GM21390 (cell line): ENCODE results near the gene PAXX.

Source experiments
- ATAC-seq: cut with Tn5 transposase; IDR thresholded peaks from one replicate; pipeline ENCODE4 v1.9.1; 2021; ENCODE audit not compliant: unreplicated experiment

PAXX gene

DNA sequence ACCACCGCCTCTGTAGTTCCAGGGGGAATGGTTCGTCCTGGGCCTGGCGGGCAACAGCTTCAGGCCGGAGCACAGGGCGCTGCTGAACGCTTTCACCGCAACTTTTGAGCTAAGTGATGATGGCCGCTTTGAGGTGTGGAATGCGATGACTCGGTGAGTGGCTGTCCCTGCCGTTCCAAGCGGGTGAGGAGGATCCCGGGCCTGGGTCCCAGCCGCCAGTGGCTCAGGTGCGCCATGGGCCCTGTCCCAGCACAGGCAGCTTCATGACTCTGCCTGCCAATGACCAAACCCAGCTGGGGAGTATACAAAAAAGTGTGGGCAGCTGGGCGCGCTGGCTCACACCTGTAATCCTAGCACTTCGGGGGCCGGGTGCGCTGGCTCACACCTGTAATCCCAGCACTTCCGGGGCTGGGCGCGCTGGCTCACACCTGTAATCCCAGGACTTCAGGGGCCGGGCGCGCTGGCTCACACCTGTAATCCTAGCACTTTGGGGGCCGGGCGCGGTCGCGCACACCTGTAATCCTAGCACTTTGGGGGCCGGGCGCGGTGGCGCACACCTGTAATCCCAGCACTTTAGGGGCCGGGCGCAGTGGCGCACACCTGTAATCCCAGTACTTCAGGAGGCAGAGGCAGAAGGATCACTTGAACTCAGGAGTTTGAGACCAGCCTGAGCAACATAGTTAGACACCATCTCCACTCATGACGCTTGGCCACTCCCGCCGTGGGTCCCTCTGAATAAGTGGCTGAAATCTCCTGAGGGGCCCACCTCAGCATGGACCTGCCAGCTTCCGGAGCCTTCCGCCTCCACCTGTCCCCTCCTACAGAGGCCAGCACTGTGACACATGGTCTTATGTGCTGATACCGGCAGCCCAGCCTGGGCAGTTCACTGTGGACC is 39.1 kb upstream of the PAXX start:
- no peak for ATAC-seq

- ATAC-seq = no peak
These were observed 38.4 kb upstream of the PAXX start for GRCh38 chr9:136953771-136954269.

GRCh38 chr9:136954270-136955083 is 37.7 kb upstream of the PAXX start:
- ATAC-seq = no peak

- no peak for ATAC-seq
These were observed 36.9 kb upstream of the PAXX start for GRCh38 chr9:136955202-136955942.

DNA sequence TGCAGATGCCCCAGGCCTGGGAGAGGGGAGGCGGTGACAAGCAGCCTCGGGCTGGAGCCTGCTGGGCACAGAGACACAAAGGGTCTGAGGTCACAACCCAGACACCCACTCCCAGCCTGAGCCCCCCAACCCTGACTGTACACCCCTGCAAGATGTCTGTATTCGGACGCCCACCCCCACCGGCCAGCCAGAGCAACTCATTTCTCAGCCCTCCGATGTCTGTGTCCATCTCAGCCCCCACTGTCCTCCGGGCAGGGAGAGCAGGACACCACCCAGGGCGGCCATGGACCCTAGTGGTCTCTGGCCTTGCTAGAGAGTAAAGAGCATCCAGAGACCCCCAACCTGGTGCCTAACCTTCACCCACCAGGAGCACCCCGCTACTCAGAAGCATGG is 36.3 kb upstream of the PAXX start:
- ATAC-seq = no peak

DNA sequence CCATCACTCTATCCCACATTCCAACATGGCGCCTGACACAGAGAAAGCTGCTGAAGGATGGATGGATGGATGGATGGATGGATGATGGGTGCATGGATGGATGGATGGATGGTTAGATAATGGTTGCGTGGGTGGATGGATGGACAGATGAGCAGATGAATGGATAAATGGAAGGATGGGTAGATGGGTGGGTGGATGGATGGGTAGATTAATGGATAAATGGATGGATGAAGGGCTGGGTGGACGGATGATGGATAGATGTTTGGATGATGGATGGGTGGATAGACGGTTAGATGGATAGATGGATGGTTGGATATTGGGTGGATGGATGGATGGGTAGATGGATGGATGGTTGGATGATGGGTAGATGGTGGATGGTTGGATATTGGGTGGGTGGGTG is 35.6 kb upstream of the PAXX start:
- no peak for ATAC-seq

DNA sequence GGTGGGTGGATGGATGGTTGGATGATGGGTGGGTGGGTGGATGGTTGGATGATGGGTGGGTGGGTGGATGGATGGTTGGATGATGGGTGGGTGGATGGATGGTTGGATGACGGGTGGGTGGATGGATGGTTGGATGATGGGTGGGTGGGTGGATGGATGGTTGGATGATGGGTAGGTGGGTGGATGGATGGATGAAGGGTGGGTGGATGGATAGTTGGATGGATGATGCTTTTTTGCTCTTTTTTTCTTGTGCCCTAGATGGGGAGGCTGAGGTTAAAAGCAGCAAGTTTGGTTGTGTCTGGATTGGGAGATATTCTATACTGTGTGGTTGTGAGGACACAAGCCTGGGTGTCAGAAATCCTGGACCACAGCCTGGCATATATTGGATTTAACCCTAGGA is 34.8 kb upstream of the PAXX start:
- no peak for ATAC-seq

DNA sequence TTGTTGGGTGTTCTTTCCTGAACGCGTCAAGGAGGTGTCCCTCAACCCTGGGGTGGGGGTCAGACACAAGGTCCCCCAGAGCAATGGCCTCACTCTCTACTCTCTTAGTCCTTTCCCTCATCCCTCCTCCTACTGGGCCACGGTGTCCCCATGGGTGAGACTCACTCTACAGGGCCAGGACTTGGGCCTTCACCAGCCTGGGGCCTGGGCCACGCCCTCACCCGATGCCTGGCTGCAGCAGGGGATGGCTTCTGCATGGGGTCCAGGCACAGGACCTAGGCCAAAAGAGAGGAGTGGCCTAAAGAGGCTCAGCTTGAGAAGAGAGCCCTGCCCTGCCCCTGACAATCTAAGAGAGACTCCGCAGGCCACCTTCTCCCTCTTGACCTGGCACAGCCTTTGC is 34.3 kb upstream of the PAXX start:
- ATAC-seq = no peak

GRCh38 chr9:136958473-136958872 is 33.7 kb upstream of the PAXX start:
- no peak for ATAC-seq

- ATAC-seq = no peak
These were observed 33.0 kb upstream of the PAXX start for GRCh38 chr9:136958898-136959850.

DNA sequence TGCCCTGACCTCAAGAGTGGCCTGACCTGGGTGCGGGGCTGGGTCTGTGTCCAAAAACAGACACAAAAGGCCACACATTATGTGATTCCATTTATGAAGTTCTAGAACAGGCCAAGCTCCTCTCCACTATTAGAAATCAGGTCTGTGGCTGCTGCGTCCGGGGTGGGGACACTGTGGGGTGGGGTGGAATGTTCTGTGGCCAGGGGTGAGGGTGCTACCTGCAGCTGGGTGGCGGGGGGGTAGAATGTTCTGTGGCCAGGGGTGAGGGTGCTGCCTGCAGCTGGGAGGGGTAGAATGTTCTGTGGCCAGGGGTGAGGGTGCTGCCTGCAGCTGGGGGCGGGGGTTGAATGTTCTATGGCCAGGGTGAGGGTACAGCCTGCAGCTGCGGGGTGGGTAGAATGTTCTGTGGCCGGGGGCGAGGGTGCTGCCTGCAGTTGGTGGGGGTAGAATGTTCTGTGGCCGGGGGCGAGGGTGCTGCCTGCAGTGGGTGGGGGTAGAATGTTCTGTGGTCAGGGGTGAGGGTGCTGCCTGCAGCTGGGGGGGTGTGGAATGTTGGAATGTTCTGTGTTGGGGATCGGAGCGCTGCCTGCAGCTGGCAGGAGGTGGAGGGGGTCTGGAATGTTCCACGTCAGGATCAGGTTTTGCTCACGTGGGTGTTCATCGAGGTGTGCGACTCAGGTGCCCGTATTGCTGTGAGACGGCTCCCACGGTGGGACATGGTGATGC is 31.8 kb upstream of the PAXX start:
- no peak for ATAC-seq

DNA sequence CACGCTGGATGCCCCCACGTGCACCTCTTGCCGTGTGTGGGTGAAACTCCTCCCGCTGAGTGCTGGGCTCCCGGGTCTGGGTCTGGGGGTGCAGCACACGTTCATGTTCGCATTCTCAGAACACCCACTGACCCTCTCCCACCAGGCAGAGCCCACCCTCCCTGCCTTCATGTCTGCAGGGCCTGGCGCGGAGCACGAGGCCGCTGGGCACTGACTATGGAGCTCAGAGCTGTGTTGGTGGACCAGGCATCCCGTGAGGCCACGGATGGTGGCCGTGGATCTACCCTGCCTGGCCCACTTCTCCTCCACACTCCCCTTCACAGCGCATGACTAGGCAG is 31.3 kb upstream of the PAXX start:
- ATAC-seq = no peak

- ATAC-seq = no peak
These were observed 30.8 kb upstream of the PAXX start for GRCh38 chr9:136961279-136962065.

DNA sequence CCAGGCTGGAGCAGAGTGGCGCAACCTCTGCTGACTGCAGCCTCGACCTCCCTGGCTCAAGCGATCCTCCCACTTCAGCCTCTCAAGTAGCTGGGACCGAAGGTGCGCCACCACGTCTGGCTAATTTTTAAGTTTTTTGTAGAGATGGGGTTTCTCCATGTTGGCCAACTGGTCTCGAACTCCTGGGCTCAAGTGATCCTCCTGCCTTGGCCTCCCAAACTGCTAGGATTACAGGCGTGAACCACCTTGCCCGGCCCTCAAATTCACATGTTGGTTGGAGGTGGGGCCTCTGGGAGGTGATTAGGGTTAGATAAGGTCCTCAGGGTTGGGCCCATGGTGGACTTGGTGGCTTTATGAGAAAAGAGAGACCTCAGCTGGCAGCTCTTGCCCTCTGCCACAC is 30.1 kb upstream of the PAXX start:
- ATAC-seq = no peak

DNA sequence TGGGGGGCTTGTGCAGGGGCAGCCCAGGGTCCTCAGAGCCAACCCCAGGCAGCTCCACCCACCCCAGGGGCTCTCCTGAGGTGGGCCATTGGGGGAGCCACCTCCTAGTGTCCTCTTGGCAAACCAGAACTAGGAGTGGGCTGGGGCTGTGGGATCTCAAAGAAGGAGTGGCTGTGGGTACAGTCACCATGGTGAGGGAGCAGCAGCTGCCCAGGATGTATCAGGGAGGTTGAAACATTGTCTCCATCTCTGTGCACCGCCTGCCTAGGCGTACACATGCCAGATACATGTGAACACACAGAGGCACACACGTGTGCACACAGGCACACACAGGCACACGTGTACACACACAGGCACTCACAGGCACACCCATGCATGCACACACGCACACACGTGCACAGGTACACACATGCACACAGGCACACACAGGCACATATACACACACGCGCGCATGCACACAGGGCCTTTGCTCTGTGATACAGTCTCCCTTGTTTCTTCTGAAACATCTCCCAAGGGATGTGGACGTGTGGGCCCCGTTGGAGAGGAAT is 29.4 kb upstream of the PAXX start:
- ATAC-seq = no peak

- no peak for ATAC-seq
These were observed 28.9 kb upstream of the PAXX start for GRCh38 chr9:136963341-136963740.

GRCh38 chr9:136963751-136964150 is 28.5 kb upstream of the PAXX start:
- no peak for ATAC-seq

DNA sequence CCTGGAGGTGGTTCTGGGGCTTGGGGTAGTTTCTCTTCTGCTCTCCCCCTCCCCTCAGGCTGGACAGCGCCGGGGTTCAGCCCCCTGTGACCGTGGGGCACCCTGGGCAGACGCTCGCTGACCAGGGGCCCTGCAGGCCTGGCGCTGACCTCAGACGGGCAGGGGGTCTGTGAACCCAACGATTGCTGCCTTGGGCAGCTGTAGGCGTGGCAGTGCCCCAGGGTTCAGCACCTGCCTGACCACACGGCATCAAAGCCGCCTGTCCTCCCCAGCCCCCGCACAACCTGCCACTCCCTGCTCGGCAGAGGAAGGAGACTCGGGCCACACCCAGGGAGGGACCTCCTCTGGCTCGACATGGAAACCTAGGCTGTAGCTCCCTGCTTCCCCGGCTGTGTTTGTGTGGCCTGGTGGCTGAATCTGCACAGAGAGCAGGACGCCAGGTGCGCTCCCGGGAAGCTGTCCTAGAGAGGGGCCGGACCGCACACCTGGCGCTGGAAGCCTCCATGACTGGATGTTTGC is 28.0 kb upstream of the PAXX start:
- no peak for ATAC-seq
